Activated T-cell treated with anti-CD3 and anti-CD28 coated beads, Interleukin-2, amount 50 U/mL, for 1 hour (primary cell): ENCODE measurements around the gene KLC3.
"Not testable (repeated sequence)": the region's sequence is repeated elsewhere in the genome, so short reads cannot be mapped to it uniquely, and the experiment has no call there.

Experiments
- DNase-seq: peaks from one replicate; pipeline ENCODE4 v3.0.0-alpha.2; 2020

The KLC3 gene

GRCh38 chr19:45340232-45340898 lies at the start of gene KLC3:
Gene KLC3 (plus strand): TSS chr19:45340750. CDS start chr19:45345542, 4,792 bp downstream.
- peak; percentile 59 for DNase-seq

GRCh38 chr19:45291834-45292233 lies 48.7 kb upstream of the KLC3 start:
- DNase-seq, result no peak

GRCh38 chr19:45293682-45294081 lies 46.9 kb upstream of the KLC3 start:
- DNase-seq, result no peak

- DNase-seq, result no peak
Observed at GRCh38 chr19:45294291-45295029, 46.1 kb upstream of the KLC3 start.

- no peak for DNase-seq
Observed at GRCh38 chr19:45295873-45296272, 44.7 kb upstream of the KLC3 start.

GRCh38 chr19:45296355-45296754 lies 44.2 kb upstream of the KLC3 start:
- no peak for DNase-seq

- no peak for DNase-seq
Observed at GRCh38 chr19:45297674-45298073, 42.9 kb upstream of the KLC3 start.

- no peak for DNase-seq
Observed at GRCh38 chr19:45298264-45298663, 42.3 kb upstream of the KLC3 start.

- DNase-seq, result no peak
Observed at GRCh38 chr19:45299719-45300118, 40.8 kb upstream of the KLC3 start.

GRCh38 chr19:45302416-45302815 lies 38.1 kb upstream of the KLC3 start:
- DNase-seq, result no peak

GRCh38 chr19:45303269-45304060 lies 37.1 kb upstream of the KLC3 start:
- no peak for DNase-seq

- DNase-seq, result no peak
Observed at GRCh38 chr19:45304141-45304926, 36.2 kb upstream of the KLC3 start.

- no peak for DNase-seq
Observed at GRCh38 chr19:45305007-45305406, 35.5 kb upstream of the KLC3 start.

- no peak for DNase-seq
Observed at GRCh38 chr19:45305421-45305820, 35.1 kb upstream of the KLC3 start.

- DNase-seq, result no peak
Observed at GRCh38 chr19:45306040-45306439, 34.5 kb upstream of the KLC3 start.

GRCh38 chr19:45306518-45307027 lies 34.0 kb upstream of the KLC3 start:
- no peak for DNase-seq

- DNase-seq, result no peak
Observed at GRCh38 chr19:45307361-45307760, 33.2 kb upstream of the KLC3 start.

- not testable (repeated sequence) for DNase-seq
Observed at GRCh38 chr19:45309322-45309721, 31.2 kb upstream of the KLC3 start.

- DNase-seq, result no peak
Observed at GRCh38 chr19:45311621-45312020, 28.9 kb upstream of the KLC3 start.

GRCh38 chr19:45312285-45312684 lies 28.3 kb upstream of the KLC3 start:
- DNase-seq, result not testable (repeated sequence)

GRCh38 chr19:45314708-45315245 lies 25.8 kb upstream of the KLC3 start:
- no peak for DNase-seq

- DNase-seq, result no peak
Observed at GRCh38 chr19:45315304-45315703, 25.2 kb upstream of the KLC3 start.
